ENCODE measurements around the gene FADS3.

The FADS3 gene

GRCh38 chr11:61903845-61904244, 12.5 kb upstream of the FADS3 start:
- Histone ChIP-seq H3K4me2 (ENCODE audit: insufficient read depth, low read length) (no peak overlapping the region), H3K9me3 (ENCODE audit: insufficient read depth, low read length, severe bottlenecking) (no peaks in the 10 kb centered on the region), H3K9ac (ENCODE audit: low read depth, low read length) (no peak overlapping the region), H3K27ac (ENCODE audit: low read length) (no peak overlapping the region), H3K4me1 (ENCODE audit: insufficient read depth, low read length) (peaks cover 5% of the 10 kb centered on the region; the same call in 1 of the 2 replicates), H3K36me3 (ENCODE audit: insufficient read depth, low read length) (no peaks in the 10 kb centered on the region), H3K27me3 (ENCODE audit: insufficient read depth, low read length, poor library complexity) (no peaks in the 10 kb centered on the region), H3K79me2 (ENCODE audit: insufficient read depth, low read length) (no peaks in the 10 kb centered on the region), H2AFZ (ENCODE audit: low read depth, low read length) (no peak overlapping the region), H3K4me3 (ENCODE audit: low read depth in 1 of 2, low read length in 2 of 2) (no peak overlapping the region), H4K20me1 (ENCODE audit: insufficient read depth, low read length) (0 out of 2 replicates have a peak, but pooled peaks cover 2% of the 10 kb centered on the region)
- ATAC-seq (ENCODE audit: insufficient read depth, low read depth): no peak
- no peak for TF ChIP-seq CTCF (IDR thresholded peaks at IDR 0.05; ENCODE audit: borderline replicate concordance, extremely low read depth, low read length, poor library complexity, severe bottlenecking)
- no peak for TF ChIP-seq EZH2 (IDR thresholded peaks at IDR 0.05; ENCODE audit: borderline replicate concordance, low read depth, low read length, severe bottlenecking)
- no peak for DNase-seq

GRCh38 chr11:61902313-61902712, 11.0 kb upstream of the FADS3 start:
- Histone ChIP-seq H3K27me3 (ENCODE audit: insufficient read depth, low read length, poor library complexity) (no peaks in the 10 kb centered on the region), H3K9me3 (ENCODE audit: insufficient read depth, low read length, severe bottlenecking) (no peaks in the 10 kb centered on the region), H3K4me1 (ENCODE audit: insufficient read depth, low read length) (peaks cover 6% of the 10 kb centered on the region; the same call in 1 of the 2 replicates), H4K20me1 (ENCODE audit: insufficient read depth, low read length) (0 out of 2 replicates have a peak, but pooled peaks cover 2% of the 10 kb centered on the region), H3K79me2 (ENCODE audit: insufficient read depth, low read length) (no peaks in the 10 kb centered on the region), H3K36me3 (ENCODE audit: insufficient read depth, low read length) (no peaks in the 10 kb centered on the region), H2AFZ (ENCODE audit: low read depth, low read length) (no peak overlapping the region), H3K4me3 (ENCODE audit: low read depth in 1 of 2, low read length in 2 of 2) (no peak overlapping the region), H3K9ac (ENCODE audit: low read depth, low read length) (no peak overlapping the region), H3K4me2 (ENCODE audit: insufficient read depth, low read length) (no peak overlapping the region), H3K27ac (ENCODE audit: low read length) (no peak overlapping the region)
- ATAC-seq (ENCODE audit: insufficient read depth, low read depth): no peak
- TF ChIP-seq EZH2 (IDR thresholded peaks at IDR 0.05; ENCODE audit: borderline replicate concordance, low read depth, low read length, severe bottlenecking) (no peak), CTCF (IDR thresholded peaks at IDR 0.05; ENCODE audit: borderline replicate concordance, extremely low read depth, low read length, poor library complexity, severe bottlenecking) (no peak)
- no peak for DNase-seq

GRCh38 chr11:61901397-61901796, 10.1 kb upstream of the FADS3 start:
- H3K9me3 ChIP-seq (ENCODE audit: insufficient read depth, low read length, severe bottlenecking): no peaks in the 10 kb centered on the region
- ATAC-seq (ENCODE audit: insufficient read depth, low read depth) (no peak), DNase-seq (no peak)
- H3K4me3 ChIP-seq (ENCODE audit: low read depth in 1 of 2, low read length in 2 of 2): no peak overlapping the region
- no peak for TF ChIP-seq CTCF (IDR thresholded peaks at IDR 0.05; ENCODE audit: borderline replicate concordance, extremely low read depth, low read length, poor library complexity, severe bottlenecking)
- no peak for TF ChIP-seq EZH2 (IDR thresholded peaks at IDR 0.05; ENCODE audit: borderline replicate concordance, low read depth, low read length, severe bottlenecking)
- 0 out of 2 replicates have a peak, but pooled peaks cover 2% of the 10 kb centered on the region for H4K20me1 ChIP-seq (ENCODE audit: insufficient read depth, low read length)
- H3K79me2 ChIP-seq (ENCODE audit: insufficient read depth, low read length): no peaks in the 10 kb centered on the region
- peaks cover 6% of the 10 kb centered on the region; the same call in 1 of the 2 replicates for H3K4me1 ChIP-seq (ENCODE audit: insufficient read depth, low read length)
- H3K9ac ChIP-seq (ENCODE audit: low read depth, low read length): no peak overlapping the region
- no peaks in the 10 kb centered on the region for H3K27me3 ChIP-seq (ENCODE audit: insufficient read depth, low read length, poor library complexity)
- H3K27ac ChIP-seq (ENCODE audit: low read length): no peak overlapping the region
- H3K4me2 ChIP-seq (ENCODE audit: insufficient read depth, low read length): no peak overlapping the region
- H2AFZ ChIP-seq (ENCODE audit: low read depth, low read length): no peak overlapping the region
- no peaks in the 10 kb centered on the region for H3K36me3 ChIP-seq (ENCODE audit: insufficient read depth, low read length)

GRCh38 chr11:61900251-61900650, 8.9 kb upstream of the FADS3 start:
- no peaks in the 10 kb centered on the region for H3K27me3 ChIP-seq (ENCODE audit: insufficient read depth, low read length, poor library complexity)
- ATAC-seq (ENCODE audit: insufficient read depth, low read depth) (no peak), DNase-seq (no peak)
- no peaks in the 10 kb centered on the region for H3K36me3 ChIP-seq (ENCODE audit: insufficient read depth, low read length)
- no peak overlapping the region for H3K9ac ChIP-seq (ENCODE audit: low read depth, low read length)
- no peaks in the 10 kb centered on the region for H3K79me2 ChIP-seq (ENCODE audit: insufficient read depth, low read length)
- TF ChIP-seq EZH2 (IDR thresholded peaks at IDR 0.05; ENCODE audit: borderline replicate concordance, low read depth, low read length, severe bottlenecking): no peak
- TF ChIP-seq CTCF (IDR thresholded peaks at IDR 0.05; ENCODE audit: borderline replicate concordance, extremely low read depth, low read length, poor library complexity, severe bottlenecking): no peak
- H3K4me3 ChIP-seq (ENCODE audit: low read depth in 1 of 2, low read length in 2 of 2): no peak overlapping the region
- no peaks in the 10 kb centered on the region for H4K20me1 ChIP-seq (ENCODE audit: insufficient read depth, low read length)
- peaks cover 6% of the 10 kb centered on the region; the same call in 1 of the 2 replicates for H3K4me1 ChIP-seq (ENCODE audit: insufficient read depth, low read length)
- H3K4me2 ChIP-seq (ENCODE audit: insufficient read depth, low read length): no peak overlapping the region
- no peak overlapping the region for H3K27ac ChIP-seq (ENCODE audit: low read length)
- H3K9me3 ChIP-seq (ENCODE audit: insufficient read depth, low read length, severe bottlenecking): no peaks in the 10 kb centered on the region
- H2AFZ ChIP-seq (ENCODE audit: low read depth, low read length): no peak overlapping the region
